Prostate gland (tissue), 2 donors: ENCODE data around the gene PPP1R2. TPM values are rescaled to one million over a fixed set of nuclear protein-coding genes. Genes with fewer than 3 reads are reported as not detected.

Experiments used
- DNase-seq: peaks from one replicate; pipeline ENCODE4 v3.0.0-alpha.2; 2019; ENCODE audit warnings: low spot score
- H3K27ac ChIP-seq, 2 donors: fragments of 200-600 bp; sonication (generic); 2 replicates each; pipeline ENCODE4 v1.5.1; 2017 to 2019
- H3K27me3 ChIP-seq: fragments of 200-600 bp; sonication (generic); replicated peaks from 2 replicates; pipeline ENCODE4 v1.5.1; 2019; ENCODE audit not compliant: insufficient read depth
- H3K36me3 ChIP-seq, 2 donors: fragments of 200-600 bp; sonication (generic); 1 replicate in 1 of 2; 2 replicates in 1 of 2; pipeline versions ENCODE4 v1.5.1 to v1.8.1; 2017 to 2019
- H3K4me1 ChIP-seq: fragments of 200-600 bp; sonication (generic); replicated peaks from 2 replicates; pipeline ENCODE4 v1.5.1; 2019
- H3K4me3 ChIP-seq, 2 donors: fragments of 200-600 bp; sonication (generic); 2 replicates each; pipeline ENCODE4 v1.5.1; 2017 to 2019
- H3K9me3 ChIP-seq: fragments of 200-600 bp; sonication (generic); 2 replicates; pipeline ENCODE4 v1.5.1; 2017
- POLR2A ChIP-seq: fragments of 450-650 bp; IDR thresholded peaks from one replicate; pipeline ENCODE4 v1.6.1; 2016; ENCODE audit warnings: antibody characterized with exemption, mild to moderate bottlenecking
- POLR2AphosphoS5 ChIP-seq: sonication (generic); formaldehyde crosslinking; IDR thresholded peaks from one replicate; pipeline ENCODE4 v1.6.1; 2017; ENCODE audit warnings: antibody characterized with exemption
- WGBS: methylation state at CpG from one replicate; pipeline ENCODE4 v1.1.5; 2018; 5-methylcytosine and 5-hydroxymethylcytosine counted together
- intact Hi-C: fragments of 100-400 bp; cut with DNase I; formaldehyde crosslinking; loops from one replicate; pipeline ENCODE4 v1.14.2; 2022
- total RNA-seq, 2 donors: library from RNA; depleted of rRNA; stranded (reverse); fragments of >200 nt; gene quantifications; one replicate each; pipeline ENCODE4 v1.1.0, GENCODE V29; 2016
- TF ChIP-seq, protein P1 (sequence below), 4 experiments: fragments of 200-600 bp in 2 of 4; fragments of 450-650 bp in 2 of 4; sonication (generic) in 2 of 4; IDR thresholded peaks; 1 replicate in 3 of 4; 2 replicates in 1 of 4; pipeline ENCODE4 v1.5.1; 2016 to 2019; ENCODE audit warnings: antibody characterized with exemption in 4 of 4, mild to moderate bottlenecking in 2 of 4, moderate library complexity in 2 of 4

Gene PPP1R2
- total RNA-seq, 2 donors from 2014 or later: 75.8 to 119 TPM

DNA sequence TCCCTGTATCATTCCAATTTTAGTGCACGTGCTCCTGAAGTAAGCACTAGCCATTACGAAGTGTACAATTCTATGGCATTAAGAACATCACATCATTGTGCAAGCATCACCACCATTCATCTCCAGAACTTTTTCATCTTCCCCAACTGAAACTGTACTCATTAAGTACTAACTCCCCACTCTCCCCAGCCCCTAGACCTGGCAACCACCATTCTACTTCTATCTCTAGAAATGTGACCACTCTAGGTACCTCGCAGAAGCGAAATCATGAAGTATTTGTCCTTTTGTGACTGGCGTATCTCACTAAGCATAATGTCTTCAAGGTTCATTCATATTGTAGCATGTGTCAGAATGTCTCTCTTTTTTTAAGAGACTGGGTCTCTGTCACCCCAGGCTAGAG lies 11.4 kb downstream of the PPP1R2 start:
- DNase-seq: no peak
- Histone ChIP-seq H3K36me3 (no peaks in the 10 kb centered on the region), H3K27me3 (no peaks in the 10 kb centered on the region), H3K4me1 (no peaks in the 10 kb centered on the region), H3K27ac (no peak overlapping the region), H3K4me3 (no peak overlapping the region), H3K9me3 (no peaks in the 10 kb centered on the region)
- TF ChIP-seq, protein P1, sequence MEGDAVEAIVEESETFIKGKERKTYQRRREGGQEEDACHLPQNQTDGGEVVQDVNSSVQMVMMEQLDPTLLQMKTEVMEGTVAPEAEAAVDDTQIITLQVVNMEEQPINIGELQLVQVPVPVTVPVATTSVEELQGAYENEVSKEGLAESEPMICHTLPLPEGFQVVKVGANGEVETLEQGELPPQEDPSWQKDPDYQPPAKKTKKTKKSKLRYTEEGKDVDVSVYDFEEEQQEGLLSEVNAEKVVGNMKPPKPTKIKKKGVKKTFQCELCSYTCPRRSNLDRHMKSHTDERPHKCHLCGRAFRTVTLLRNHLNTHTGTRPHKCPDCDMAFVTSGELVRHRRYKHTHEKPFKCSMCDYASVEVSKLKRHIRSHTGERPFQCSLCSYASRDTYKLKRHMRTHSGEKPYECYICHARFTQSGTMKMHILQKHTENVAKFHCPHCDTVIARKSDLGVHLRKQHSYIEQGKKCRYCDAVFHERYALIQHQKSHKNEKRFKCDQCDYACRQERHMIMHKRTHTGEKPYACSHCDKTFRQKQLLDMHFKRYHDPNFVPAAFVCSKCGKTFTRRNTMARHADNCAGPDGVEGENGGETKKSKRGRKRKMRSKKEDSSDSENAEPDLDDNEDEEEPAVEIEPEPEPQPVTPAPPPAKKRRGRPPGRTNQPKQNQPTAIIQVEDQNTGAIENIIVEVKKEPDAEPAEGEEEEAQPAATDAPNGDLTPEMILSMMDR (IDR thresholded peaks at IDR 0.05): no peak
- TF ChIP-seq POLR2AphosphoS5: no peak
- no peak for TF ChIP-seq POLR2A
- intact Hi-C loops: no loop called here
- 98% methylated on average over 5 of the region's 5 CpGs for WGBS

DNA sequence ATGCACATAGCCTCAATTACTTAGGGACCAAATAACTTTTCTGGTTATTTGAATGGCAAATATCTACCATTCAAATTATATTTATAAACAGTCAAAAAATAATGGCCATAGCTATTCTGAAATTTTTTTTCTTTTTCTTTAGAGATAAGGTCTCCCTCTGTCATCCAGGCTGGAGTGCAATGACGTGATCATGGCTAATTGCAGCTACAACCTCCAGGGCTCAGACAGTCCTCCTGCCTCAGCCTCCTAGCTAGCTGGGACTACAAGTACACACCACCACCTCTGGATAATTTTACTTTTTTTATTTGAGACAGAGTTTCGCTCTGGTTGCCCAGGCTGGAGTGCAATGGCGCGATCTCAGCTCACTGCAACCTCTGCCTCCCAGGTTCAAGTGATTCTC lies 16.6 kb downstream of the PPP1R2 start:
- no peak overlapping the region for H3K4me3 ChIP-seq
- whole genome bisulfite sequencing: 98% methylated on average over 4 of the region's 4 CpGs
- H3K4me1 ChIP-seq: no peaks in the 10 kb centered on the region
- H3K27me3 ChIP-seq: no peaks in the 10 kb centered on the region
- no peak overlapping the region for H3K27ac ChIP-seq
- no peaks in the 10 kb centered on the region for H3K9me3 ChIP-seq
- no peaks in the 10 kb centered on the region for H3K36me3 ChIP-seq
- intact Hi-C loops: loop anchor here (5.0 kb wide), 1 partner anchor 839 kb away; the partner anchor contains the start of gene FAM43A
- TF ChIP-seq POLR2A: no peak
- TF ChIP-seq POLR2AphosphoS5: no peak
- TF ChIP-seq, protein P1 (IDR thresholded peaks at IDR 0.05): no peak
- DNase-seq: no peak

DNA sequence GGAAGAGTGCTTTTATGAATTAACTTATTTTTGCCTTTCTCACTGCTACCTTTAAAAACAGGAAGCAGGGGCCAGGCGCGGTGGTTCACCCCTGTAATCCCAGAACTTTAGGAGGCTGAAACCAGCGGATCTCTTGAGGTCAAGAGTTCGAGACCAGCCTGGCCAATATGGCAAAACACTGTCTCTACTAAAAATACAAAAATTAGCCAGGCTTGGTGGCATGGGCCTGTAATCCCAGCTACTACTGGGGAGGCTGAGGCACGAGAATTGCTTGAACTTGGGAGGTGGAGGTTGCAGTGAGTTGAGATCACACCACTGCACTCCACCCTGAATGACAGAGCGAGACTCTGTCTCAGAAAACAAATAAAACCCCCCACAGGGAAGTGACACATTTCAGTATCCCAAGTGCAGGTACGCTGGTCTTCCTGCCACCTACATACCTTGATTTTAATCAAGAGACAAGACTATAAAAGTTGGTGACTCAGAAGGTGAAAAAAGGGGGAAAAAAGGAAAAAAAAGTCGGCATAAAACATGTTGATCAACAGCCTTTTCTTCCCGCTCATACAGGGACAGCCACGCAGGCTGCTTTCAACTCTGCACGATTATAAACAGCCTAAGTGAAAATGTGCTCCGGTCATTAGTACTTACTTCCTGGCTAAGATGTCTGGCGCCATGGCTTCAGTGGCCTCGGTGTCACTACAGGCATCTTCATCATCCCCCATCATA lies 18.8 kb downstream of the PPP1R2 start:
- H3K4me1 ChIP-seq: no peaks in the 10 kb centered on the region
- H3K36me3 ChIP-seq: no peaks in the 10 kb centered on the region
- intact Hi-C loops: no loop called here
- H3K27me3 ChIP-seq: no peaks in the 10 kb centered on the region
- H3K9me3 ChIP-seq: no peaks in the 10 kb centered on the region
- no peak overlapping the region for H3K27ac ChIP-seq
- TF ChIP-seq POLR2AphosphoS5 (no peak), POLR2A (no peak)
- TF ChIP-seq, protein P1 (IDR thresholded peaks at IDR 0.05): no peak
- no peak overlapping the region for H3K4me3 ChIP-seq
- 82% methylated on average over 14 of the region's 14 CpGs for WGBS
- DNase-seq: no peak

DNA sequence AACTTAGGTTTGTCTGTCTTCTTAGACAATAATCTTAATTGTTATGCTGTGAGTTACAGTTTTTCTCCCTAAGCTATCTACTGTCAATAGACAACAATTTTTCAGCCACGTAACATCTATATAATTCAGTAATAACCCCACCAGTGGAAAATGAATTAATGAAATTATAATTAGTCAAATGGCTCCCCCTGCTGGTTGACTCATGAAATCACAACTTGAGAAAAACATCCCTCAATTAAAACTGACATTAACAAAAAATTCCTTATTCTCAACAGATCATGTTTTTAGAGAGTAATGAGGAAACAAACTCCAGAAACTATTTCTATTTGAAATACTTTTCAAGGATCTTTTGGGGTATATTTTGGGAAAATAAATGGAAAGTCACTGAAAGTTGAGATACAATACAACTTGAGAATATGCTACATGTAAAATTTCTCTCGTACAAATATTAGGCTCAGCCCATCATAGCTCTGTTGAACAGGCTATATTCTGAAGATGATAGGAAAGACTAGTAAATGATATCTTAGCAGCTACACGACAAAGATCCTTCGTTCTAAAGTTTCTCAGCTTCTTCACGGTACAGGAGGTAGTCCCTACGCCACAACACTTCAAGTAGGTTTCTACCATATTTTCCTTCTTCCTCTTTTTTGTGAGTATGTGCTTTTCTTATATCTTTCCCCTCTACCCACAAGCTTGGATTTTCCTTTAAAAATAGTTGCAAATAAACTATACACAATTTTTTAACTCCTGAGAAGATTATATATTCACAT lies 20.7 kb downstream of the PPP1R2 start:
- no peaks in the 10 kb centered on the region for H3K36me3 ChIP-seq
- no peaks in the 10 kb centered on the region for H3K27me3 ChIP-seq
- WGBS: 58% methylated on average over 6 of the region's 6 CpGs
- TF ChIP-seq POLR2AphosphoS5: no peak
- TF ChIP-seq, protein P1 (IDR thresholded peaks at IDR 0.05): peak; percentile 76 to 93 (median 89)
- H3K4me3 ChIP-seq: no peak overlapping the region
- no peak for DNase-seq
- H3K27ac ChIP-seq: no peak overlapping the region
- H3K9me3 ChIP-seq: no peaks in the 10 kb centered on the region
- H3K4me1 ChIP-seq: no peaks in the 10 kb centered on the region
- intact Hi-C loops: loop anchor here (1.0 kb wide), 1 partner anchor 250 kb away; no protein-coding TSS in a partner anchor
